SK-N-SH treated with all-trans-retinoic acid at 6 μM for 48 hours (cell line): Measurements from ENCODE around the gene OASL.

Source experiments
- ATAC-seq: fragments of 200-7000 bp; cut with Tn5 transposase; 3 replicates; pipeline ENCODE4 v1.9.1; 2020; ENCODE audit warnings: mild to moderate bottlenecking, moderate library complexity
- ARNTL ChIP-seq: fragments of 450-650 bp; formaldehyde crosslinking; IDR thresholded peaks from 2 replicates; pipeline ENCODE4 v1.5.0; 2020; ENCODE audit warnings: low read depth, mild to moderate bottlenecking, moderate library complexity, borderline replicate concordance
- BACH2 ChIP-seq: fragments of 250-450 bp; sonication (Bioruptor Pico); IDR thresholded peaks from 2 replicates; pipeline ENCODE4 v1.9.0; 2021; ENCODE audit warnings: mild to moderate bottlenecking, borderline replicate concordance
- CREB5 ChIP-seq: fragments of 250-450 bp; sonication (Bioruptor Pico); IDR thresholded peaks from 2 replicates; pipeline ENCODE4 v1.5.1; 2020; ENCODE audit warnings: low read depth, mild to moderate bottlenecking, moderate library complexity
- CSDC2 ChIP-seq: fragments of 250-450 bp; sonication (Bioruptor Pico); IDR thresholded peaks from 2 replicates; pipeline ENCODE4 v1.5.0; 2020; ENCODE audit warnings: mild to moderate bottlenecking, moderate library complexity
- CSRNP3 ChIP-seq: fragments of 250-450 bp; sonication (Bioruptor Pico); IDR thresholded peaks from 2 replicates; pipeline ENCODE4 v1.5.1; 2021; ENCODE audit warnings: mild to moderate bottlenecking, moderate library complexity
- ESRRG ChIP-seq: fragments of 250-450 bp; sonication (Bioruptor Pico); IDR thresholded peaks from 2 replicates; pipeline ENCODE4 v1.6.1; 2021; ENCODE audit warnings: mild to moderate bottlenecking
- ISL1 ChIP-seq: fragments of 250-450 bp; sonication (Bioruptor Pico); IDR thresholded peaks from 2 replicates; pipeline ENCODE4 v2.1.2; 2022; ENCODE audit warnings: mild to moderate bottlenecking, moderate library complexity
- POU6F1 ChIP-seq: fragments of 250-450 bp; sonication (Bioruptor Pico); IDR thresholded peaks from 2 replicates; pipeline ENCODE4 v1.8.0; 2021; ENCODE audit warnings: low read depth, mild to moderate bottlenecking, moderate library complexity, borderline replicate concordance
- PPARA ChIP-seq: fragments of 250-450 bp; sonication (Bioruptor Pico); IDR thresholded peaks from 2 replicates; pipeline ENCODE4 v1.5.0; 2020; ENCODE audit warnings: mild to moderate bottlenecking, borderline replicate concordance
- RARB ChIP-seq: fragments of 250-450 bp; sonication (Bioruptor Pico); IDR thresholded peaks from 2 replicates; pipeline ENCODE4 v1.8.0; 2021; ENCODE audit warnings: mild to moderate bottlenecking, moderate library complexity
- SNAI2 ChIP-seq: fragments of 250-450 bp; sonication (Bioruptor Pico); IDR thresholded peaks from 2 replicates; pipeline ENCODE4 v1.5.0; 2020; ENCODE audit warnings: mild to moderate bottlenecking, moderate library complexity
- TCF4 ChIP-seq: fragments of 250-450 bp; sonication (Bioruptor Pico); IDR thresholded peaks from 2 replicates; pipeline ENCODE4 v1.8.0; 2021; ENCODE audit warnings: mild to moderate bottlenecking, moderate library complexity, borderline replicate concordance
- ZC3H10 ChIP-seq: fragments of 250-450 bp; sonication (Bioruptor Pico); IDR thresholded peaks from 2 replicates; pipeline ENCODE4 v1.5.1; 2021; ENCODE audit warnings: mild to moderate bottlenecking, moderate library complexity
- ZFP3 ChIP-seq: fragments of 250-450 bp; sonication (Bioruptor Pico); IDR thresholded peaks from 2 replicates; pipeline ENCODE4 v1.5.0; 2020; ENCODE audit warnings: mild to moderate bottlenecking, moderate library complexity
- ZFP30 ChIP-seq: fragments of 450-650 bp; formaldehyde crosslinking; IDR thresholded peaks from 2 replicates; pipeline ENCODE4 v1.5.0; 2022; ENCODE audit warnings: mild to moderate bottlenecking, moderate library complexity
- ZNF565 ChIP-seq: fragments of 450-650 bp; formaldehyde crosslinking; conservative IDR thresholded peaks from 2 replicates; pipeline ENCODE4 v1.5.0; 2020; ENCODE audit warnings: low read depth, mild to moderate bottlenecking, moderate library complexity
- ZNF8 ChIP-seq: fragments of 450-650 bp; formaldehyde crosslinking; IDR thresholded peaks from 2 replicates; pipeline ENCODE4 v1.5.0; 2020; ENCODE audit warnings: mild to moderate bottlenecking, moderate library complexity
- TF ChIP-seq, protein P1 (sequence below): fragments of 250-450 bp; sonication (Bioruptor Pico); IDR thresholded peaks from 2 replicates; pipeline ENCODE4 v1.5.0; 2020; ENCODE audit warnings: mild to moderate bottlenecking, moderate library complexity

OASL gene

GRCh38 chr12:121062391-121063045, 23.5 kb upstream of the OASL start (continued):
- no peak for TF ChIP-seq CSRNP3 (CRISPR knock-in tag)
- TF ChIP-seq ZNF8 (CRISPR knock-in tag): no peak
- TF ChIP-seq RARB (CRISPR knock-in tag): no peak

GRCh38 chr12:121061831-121062230, 22.8 kb upstream of the OASL start:
- no peak for TF ChIP-seq ZNF8 (CRISPR knock-in tag)
- TF ChIP-seq BACH2: no peak
- TF ChIP-seq TCF4 (CRISPR knock-in tag): no peak
- peak; percentile 33; the same call in 1 of the 3 replicates for ATAC-seq

DNA sequence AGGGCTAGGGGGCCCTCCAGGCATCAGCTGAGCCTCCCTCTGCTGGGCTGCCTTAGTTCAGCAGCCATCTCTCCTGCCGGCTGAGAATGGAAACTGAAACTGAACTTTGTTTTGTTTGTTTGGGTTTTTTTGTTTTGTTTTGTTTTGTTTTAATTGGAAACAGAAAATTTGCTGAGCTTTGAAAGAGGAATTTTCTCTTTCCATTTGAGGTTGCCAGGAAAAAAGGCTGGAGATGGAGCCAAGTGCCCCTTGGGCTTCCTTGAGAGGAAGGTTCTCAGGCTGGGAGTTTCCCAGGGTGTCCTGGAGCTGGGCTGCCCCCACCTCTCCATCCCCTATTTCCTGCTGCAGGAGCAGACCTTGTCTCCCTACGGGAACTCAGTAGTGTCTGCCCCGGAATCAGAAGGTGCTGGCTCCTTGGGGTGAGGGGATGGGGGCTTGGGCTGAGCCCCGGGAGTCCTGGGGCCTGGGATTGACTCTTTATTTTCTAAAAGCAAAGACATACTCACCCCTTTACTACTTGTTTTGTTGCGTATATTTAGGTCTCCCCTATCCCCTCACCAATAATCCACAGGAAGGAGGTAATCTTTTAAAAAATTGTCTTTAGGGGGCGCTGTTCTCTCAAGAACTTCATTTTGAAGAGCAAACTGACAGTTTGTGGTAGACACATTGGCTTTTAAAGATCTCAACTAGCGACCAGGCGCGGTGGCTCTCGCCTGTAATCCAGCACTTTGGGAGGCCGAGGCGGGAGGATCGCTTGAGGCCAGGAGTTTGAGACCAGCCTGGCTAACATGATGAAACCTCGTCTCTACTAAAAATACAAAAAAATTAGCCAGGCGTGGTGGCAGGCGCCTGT, 21.3 kb upstream of the OASL start:
- TF ChIP-seq ZFP30 (CRISPR knock-in tag): no peak
- TF ChIP-seq, protein P1, sequence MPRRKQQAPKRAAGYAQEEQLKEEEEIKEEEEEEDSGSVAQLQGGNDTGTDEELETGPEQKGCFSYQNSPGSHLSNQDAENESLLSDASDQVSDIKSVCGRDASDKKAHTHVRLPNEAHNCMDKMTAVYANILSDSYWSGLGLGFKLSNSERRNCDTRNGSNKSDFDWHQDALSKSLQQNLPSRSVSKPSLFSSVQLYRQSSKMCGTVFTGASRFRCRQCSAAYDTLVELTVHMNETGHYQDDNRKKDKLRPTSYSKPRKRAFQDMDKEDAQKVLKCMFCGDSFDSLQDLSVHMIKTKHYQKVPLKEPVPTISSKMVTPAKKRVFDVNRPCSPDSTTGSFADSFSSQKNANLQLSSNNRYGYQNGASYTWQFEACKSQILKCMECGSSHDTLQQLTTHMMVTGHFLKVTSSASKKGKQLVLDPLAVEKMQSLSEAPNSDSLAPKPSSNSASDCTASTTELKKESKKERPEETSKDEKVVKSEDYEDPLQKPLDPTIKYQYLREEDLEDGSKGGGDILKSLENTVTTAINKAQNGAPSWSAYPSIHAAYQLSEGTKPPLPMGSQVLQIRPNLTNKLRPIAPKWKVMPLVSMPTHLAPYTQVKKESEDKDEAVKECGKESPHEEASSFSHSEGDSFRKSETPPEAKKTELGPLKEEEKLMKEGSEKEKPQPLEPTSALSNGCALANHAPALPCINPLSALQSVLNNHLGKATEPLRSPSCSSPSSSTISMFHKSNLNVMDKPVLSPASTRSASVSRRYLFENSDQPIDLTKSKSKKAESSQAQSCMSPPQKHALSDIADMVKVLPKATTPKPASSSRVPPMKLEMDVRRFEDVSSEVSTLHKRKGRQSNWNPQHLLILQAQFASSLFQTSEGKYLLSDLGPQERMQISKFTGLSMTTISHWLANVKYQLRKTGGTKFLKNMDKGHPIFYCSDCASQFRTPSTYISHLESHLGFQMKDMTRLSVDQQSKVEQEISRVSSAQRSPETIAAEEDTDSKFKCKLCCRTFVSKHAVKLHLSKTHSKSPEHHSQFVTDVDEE (CRISPR knock-in tag): no peak
- TF ChIP-seq ZNF565 (CRISPR knock-in tag): no peak
- TF ChIP-seq ZFP3 (CRISPR knock-in tag): no peak
- TF ChIP-seq CSDC2 (CRISPR knock-in tag): no peak
- no peak for TF ChIP-seq TCF4 (CRISPR knock-in tag)
- TF ChIP-seq CSRNP3 (CRISPR knock-in tag): no peak
- no peak for TF ChIP-seq PPARA
- no peak for TF ChIP-seq ZNF8 (CRISPR knock-in tag)
- no peak for TF ChIP-seq BACH2
- no peak for TF ChIP-seq CREB5 (CRISPR knock-in tag)
- TF ChIP-seq SNAI2 (CRISPR knock-in tag): no peak
- TF ChIP-seq ARNTL (CRISPR knock-in tag): no peak
- TF ChIP-seq, all 23 proteins: peak for 0
- ATAC-seq: peak; percentile 83

DNA sequence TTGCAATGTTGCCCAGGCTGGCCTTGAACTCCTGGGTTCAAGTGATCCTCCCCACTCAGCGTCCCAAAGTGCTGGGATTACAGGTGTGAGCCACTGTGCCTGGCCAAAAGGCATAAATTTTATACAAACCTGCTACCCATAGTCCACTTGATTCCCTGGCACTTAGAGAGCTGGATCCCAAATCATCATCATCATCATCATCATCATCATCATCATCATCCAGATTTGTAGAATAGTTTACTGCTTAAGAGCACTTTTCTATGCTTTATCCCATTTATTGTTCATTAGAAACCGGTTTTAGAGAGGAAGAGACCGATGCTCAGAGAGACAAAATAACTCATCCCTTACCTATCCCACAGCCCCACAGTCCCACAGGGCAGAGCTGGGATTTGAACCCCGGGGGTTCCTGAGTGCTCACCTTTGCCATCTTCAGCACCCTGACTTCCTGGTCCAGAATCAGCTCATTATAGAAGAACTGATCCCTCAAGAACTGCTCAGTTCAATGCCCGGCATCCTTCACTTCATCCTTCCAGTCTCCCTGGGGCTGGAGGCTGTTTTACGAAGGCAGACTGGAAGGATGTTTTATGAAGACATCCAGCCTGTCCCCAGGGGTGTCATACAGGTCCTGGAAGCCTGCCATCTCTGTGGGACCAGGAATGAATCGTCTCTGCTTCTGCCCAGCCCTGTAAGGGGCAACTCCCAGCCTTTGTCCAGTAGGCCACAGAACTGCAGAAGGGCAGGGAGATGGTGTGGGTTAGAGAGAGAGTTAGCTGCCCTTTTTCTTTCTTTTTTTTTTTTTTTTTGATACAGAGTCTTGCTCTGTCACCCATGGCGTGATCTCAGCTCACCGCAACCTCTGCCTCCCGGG, 20.2 kb upstream of the OASL start:
- TF ChIP-seq ISL1 (no peak), BACH2 (no peak), ARNTL (CRISPR knock-in tag) (no peak), ZFP3 (CRISPR knock-in tag) (no peak), ESRRG (CRISPR knock-in tag) (no peak), SNAI2 (CRISPR knock-in tag) (no peak), TCF4 (CRISPR knock-in tag) (no peak), RARB (CRISPR knock-in tag) (no peak), POU6F1 (CRISPR knock-in tag) (no peak), ZNF565 (CRISPR knock-in tag) (no peak), ZC3H10 (CRISPR knock-in tag) (no peak)
- TF ChIP-seq, protein P1 (CRISPR knock-in tag): no peak
- ATAC-seq: no peak
